HFF-Myc (cell line): ENCODE results near the gene HSPB2.
A peak's percentile ranks its signal among the peaks of the same experiment; 100 is the strongest.

ENCODE experiments used
- DNase-seq: peaks from one replicate; pipeline ENCODE4 v3.0.0-alpha.2; 2011; ENCODE audit warnings: low read depth; ENCODE audit errors: extremely low read depth
- H3K4me3 ChIP-seq: replicated peaks from 2 replicates; pipeline ENCODE4 v1.5.1; 2011; ENCODE audit warnings: low read depth, mild to moderate bottlenecking, control low read depth, low read length
- TF ChIP-seq, protein P1 (sequence below): IDR thresholded peaks from 2 replicates; pipeline ENCODE4 v1.5.1; 2012; ENCODE audit warnings: mild to moderate bottlenecking, low read depth, low read length, control low read depth; ENCODE audit errors: missing control alignments

The HSPB2 gene

DNA sequence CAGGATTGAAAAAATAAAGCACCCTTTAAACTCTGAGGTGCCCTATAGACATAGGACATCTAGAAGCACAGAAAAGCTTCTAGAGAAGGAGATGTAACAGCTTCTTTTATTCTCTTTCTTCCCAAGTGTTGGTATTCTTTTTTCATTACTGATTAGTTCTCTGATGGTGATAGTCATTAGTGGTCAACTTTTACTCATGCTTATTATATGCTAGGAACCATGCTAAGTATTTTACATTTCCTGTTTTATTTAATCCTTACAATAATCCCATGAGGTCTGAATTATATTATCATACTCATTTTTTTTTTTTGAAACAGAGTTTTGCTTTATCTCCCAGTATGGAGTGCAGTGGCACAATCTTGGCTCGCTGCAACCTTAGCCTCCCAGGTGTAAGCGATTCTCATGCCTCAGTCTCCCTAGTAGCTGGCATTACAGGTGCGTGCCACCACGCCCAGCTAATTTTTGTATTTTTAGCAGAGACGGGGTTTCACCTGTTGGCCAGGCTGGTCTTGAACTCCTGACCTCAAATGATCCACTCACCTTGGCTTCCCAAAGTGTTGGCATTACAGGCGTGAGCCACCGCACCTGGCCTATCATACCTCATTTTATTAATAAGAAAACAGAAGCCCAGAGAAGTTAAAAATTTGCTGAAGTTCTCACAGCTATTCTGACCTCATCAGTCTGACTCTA lies 9.2 kb downstream of the HSPB2 start:
- no peak overlapping the region for H3K4me3 ChIP-seq
- DNase-seq: no peak
- TF ChIP-seq, protein P1, sequence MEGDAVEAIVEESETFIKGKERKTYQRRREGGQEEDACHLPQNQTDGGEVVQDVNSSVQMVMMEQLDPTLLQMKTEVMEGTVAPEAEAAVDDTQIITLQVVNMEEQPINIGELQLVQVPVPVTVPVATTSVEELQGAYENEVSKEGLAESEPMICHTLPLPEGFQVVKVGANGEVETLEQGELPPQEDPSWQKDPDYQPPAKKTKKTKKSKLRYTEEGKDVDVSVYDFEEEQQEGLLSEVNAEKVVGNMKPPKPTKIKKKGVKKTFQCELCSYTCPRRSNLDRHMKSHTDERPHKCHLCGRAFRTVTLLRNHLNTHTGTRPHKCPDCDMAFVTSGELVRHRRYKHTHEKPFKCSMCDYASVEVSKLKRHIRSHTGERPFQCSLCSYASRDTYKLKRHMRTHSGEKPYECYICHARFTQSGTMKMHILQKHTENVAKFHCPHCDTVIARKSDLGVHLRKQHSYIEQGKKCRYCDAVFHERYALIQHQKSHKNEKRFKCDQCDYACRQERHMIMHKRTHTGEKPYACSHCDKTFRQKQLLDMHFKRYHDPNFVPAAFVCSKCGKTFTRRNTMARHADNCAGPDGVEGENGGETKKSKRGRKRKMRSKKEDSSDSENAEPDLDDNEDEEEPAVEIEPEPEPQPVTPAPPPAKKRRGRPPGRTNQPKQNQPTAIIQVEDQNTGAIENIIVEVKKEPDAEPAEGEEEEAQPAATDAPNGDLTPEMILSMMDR: no peak

DNA sequence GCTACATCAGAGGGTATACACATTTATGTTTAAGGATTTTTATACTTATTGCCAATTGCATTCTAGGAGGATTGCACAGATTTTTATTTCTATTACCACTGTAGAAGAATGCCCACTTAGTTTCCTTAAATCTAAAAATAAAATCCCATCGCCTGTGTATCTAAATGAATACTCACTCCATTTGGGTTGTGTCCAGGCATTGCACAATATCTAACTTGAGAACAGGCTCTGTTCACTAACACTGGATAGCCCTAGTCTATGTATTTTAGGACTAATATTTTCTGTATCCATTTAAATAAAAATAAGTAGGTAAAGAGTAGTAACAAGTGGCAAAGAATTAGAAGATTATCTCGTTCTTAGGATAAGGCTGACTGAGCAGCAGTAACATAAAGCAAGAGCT lies 10.3 kb downstream of the HSPB2 start:
- TF ChIP-seq, protein P1: no peak
- no peak overlapping the region for H3K4me3 ChIP-seq
- no peak for DNase-seq

DNA sequence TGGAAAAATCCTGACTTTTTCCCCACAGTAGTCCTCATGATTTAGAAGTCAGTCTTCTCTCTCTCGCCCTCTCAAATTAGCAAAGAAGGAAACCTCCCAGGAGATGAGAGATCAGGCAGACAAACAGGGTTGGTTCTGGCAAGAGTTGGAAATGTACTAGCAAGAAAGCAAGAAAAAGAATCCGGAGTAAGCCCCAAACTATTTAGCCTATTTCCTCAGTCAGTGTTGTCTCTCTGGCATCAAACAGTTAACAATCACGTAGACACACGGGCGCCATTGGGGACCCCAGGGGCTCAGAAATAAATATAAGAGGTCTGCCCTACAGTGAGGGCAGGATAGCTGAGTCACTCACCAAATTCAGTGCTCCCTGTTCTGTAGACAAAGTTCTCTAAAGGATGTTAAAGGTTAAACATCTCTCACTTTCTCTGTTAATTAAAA lies 10.8 kb downstream of the HSPB2 start:
- no peak for DNase-seq
- TF ChIP-seq, protein P1: no peak
- H3K4me3 ChIP-seq: no peak overlapping the region

DNA sequence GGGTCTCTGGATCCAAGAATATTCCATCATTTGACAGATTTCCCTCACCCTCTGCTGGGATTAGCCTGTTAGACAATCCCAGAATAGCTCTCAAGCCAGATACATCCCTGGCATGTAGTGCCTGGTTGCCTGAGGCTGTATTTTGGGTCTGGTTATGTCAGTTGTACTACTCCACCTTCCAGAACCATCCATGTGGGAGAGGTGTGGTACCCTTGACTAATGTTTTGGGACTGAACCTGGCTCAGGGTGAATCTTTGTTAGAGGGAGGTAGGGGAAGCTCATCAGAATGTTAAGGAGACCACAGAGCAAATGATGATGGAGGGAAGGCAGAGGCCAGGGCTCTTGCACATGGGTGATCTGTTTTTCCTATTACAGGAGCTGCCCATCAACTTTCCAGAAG lies 11.4 kb downstream of the HSPB2 start:
- DNase-seq: no peak
- TF ChIP-seq, protein P1: no peak
- no peak overlapping the region for H3K4me3 ChIP-seq

DNA sequence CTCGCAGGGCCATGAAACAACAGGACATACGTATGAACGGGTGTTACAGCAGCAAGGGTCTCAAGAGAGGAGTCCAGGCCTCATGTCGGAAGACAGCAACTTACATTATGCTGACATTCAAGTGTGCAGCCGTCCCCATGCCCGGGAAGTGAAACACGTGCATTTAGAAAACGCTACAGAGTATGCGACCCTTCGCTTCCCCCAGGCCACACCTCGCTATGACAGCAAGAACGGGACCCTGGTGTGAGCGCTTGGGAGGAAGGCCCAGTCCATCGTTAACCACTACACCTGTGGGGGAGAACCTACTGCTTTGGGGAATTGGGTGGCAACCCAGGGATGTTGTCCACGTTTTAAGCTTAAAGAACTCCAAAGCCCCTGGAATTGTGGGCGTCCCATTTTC lies 13.4 kb downstream of the HSPB2 start:
- no peak overlapping the region for H3K4me3 ChIP-seq
- DNase-seq: no peak
- TF ChIP-seq, protein P1: no peak

DNA sequence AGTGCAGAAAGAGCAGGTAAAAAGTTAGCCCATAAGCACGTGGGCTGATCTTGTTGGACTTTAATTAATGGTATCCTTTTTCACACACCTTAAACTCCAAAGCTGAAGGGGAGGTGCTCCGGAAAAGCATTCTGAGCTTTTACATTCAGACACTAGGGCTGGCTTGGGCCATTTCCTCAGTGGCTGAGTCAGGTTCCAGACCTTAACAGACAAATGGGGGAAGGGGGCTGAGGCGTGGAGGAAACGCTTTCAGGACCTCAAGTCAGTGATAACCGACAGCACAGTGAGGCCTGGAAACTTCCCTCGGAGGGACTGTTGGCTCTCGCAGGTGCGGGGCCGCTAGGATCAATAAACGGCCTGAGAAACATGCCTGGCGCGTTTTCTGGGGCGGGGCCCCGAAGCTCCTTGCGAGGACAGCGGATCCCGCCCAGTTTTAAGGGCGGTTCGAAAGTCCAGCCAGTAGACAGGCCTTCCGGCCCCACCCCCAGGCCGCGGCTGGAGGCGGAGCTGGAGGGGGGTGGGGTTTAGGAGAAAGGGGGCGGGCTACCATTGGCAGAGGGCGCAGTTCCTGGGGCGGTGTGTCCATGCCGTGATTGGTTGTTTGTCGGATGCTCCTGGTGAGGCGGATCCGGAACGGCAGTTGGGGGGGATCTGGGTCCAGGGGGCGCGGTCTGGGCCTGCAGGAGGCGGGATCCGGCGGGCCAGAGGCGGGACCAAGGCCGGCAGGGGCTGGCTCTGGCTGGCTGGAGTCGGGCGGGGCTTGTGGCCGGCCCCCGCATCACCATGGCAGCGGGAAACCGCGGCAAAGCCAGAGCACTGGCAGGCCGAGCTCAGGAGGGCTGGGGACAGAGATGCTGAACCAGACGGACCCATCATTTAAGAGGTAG lies 14.2 kb downstream of the HSPB2 start:
- peak; percentile 82 for DNase-seq
- peak overlapping the region; percentile 43 for H3K4me3 ChIP-seq
- TF ChIP-seq, protein P1: no peak
